GDM1 (cell line): Measurements from ENCODE around the gene FAM193B.

ENCODE experiments used
- DNase-seq: peaks from one replicate; lab custom pipeline; 2025; lab: John Stamatoyannopoulos, UW

The FAM193B gene

GRCh38 chr5:177470759-177471536 is 83.4 kb downstream of the FAM193B start:
- no peak for DNase-seq
